ENCODE data around the gene AKNA.
"Not testable (repeated sequence)": the region's sequence is repeated elsewhere in the genome, so short reads cannot be mapped to it uniquely, and the experiment has no call there.

The AKNA gene

GRCh38 chr9:114328937-114329624, 58.7 kb downstream of the AKNA start:
- peaks cover 15% of the 10 kb centered on the region for H3K4me1 Mint-ChIP-seq (ENCODE audit: low read depth)
- not testable (repeated sequence) for H3K9me3 Mint-ChIP-seq; H3K4me3 Mint-ChIP-seq; H3K36me3 Mint-ChIP-seq (ENCODE audit: low read depth); DNase-seq; H3K27ac Mint-ChIP-seq; H3K27me3 Mint-ChIP-seq

- not testable (repeated sequence) for H3K27ac Mint-ChIP-seq; DNase-seq; H3K36me3 Mint-ChIP-seq (ENCODE audit: low read depth); H3K9me3 Mint-ChIP-seq; H3K27me3 Mint-ChIP-seq; H3K4me3 Mint-ChIP-seq
- peaks cover 15% of the 10 kb centered on the region for H3K4me1 Mint-ChIP-seq (ENCODE audit: low read depth)
Observed at GRCh38 chr9:114328357-114328820, 59.4 kb downstream of the AKNA start.

GRCh38 chr9:114327749-114328148, 60.0 kb downstream of the AKNA start:
- Mint-ChIP-seq H3K4me1 (ENCODE audit: low read depth) (peaks cover 15% of the 10 kb centered on the region), H3K9me3 (no peaks in the 10 kb centered on the region), H3K4me3 (no peak overlapping the region), H3K36me3 (ENCODE audit: low read depth) (no peaks in the 10 kb centered on the region), H3K27ac (no peak overlapping the region), H3K27me3 (no peaks in the 10 kb centered on the region)
- DNase-seq, result no peak

- H3K27ac Mint-ChIP-seq; DNase-seq; H3K9me3 Mint-ChIP-seq; H3K27me3 Mint-ChIP-seq; H3K4me3 Mint-ChIP-seq; H3K36me3 Mint-ChIP-seq (ENCODE audit: low read depth): not testable (repeated sequence)
- H3K4me1 Mint-ChIP-seq (ENCODE audit: low read depth), result peaks cover 12% of the 10 kb centered on the region
Observed at GRCh38 chr9:114325684-114326254, 62.0 kb downstream of the AKNA start.

GRCh38 chr9:114324965-114325364, 62.8 kb downstream of the AKNA start:
- H3K27ac Mint-ChIP-seq; DNase-seq; H3K4me1 Mint-ChIP-seq (ENCODE audit: low read depth); H3K4me3 Mint-ChIP-seq; H3K9me3 Mint-ChIP-seq; H3K36me3 Mint-ChIP-seq (ENCODE audit: low read depth); H3K27me3 Mint-ChIP-seq: not testable (repeated sequence)

- Mint-ChIP-seq H3K27ac (no peak overlapping the region), H3K4me3 (no peak overlapping the region), H3K4me1 (ENCODE audit: low read depth) (peaks cover 9% of the 10 kb centered on the region)
Observed at GRCh38 chr9:114324492-114324891, 63.3 kb downstream of the AKNA start.

GRCh38 chr9:114323849-114324248, 63.9 kb downstream of the AKNA start:
- H3K9me3 Mint-ChIP-seq; H3K4me3 Mint-ChIP-seq; H3K27ac Mint-ChIP-seq; H3K4me1 Mint-ChIP-seq (ENCODE audit: low read depth); H3K36me3 Mint-ChIP-seq (ENCODE audit: low read depth); H3K27me3 Mint-ChIP-seq; DNase-seq: not testable (repeated sequence)

More at GRCh38 chr9:114324492-114324891, 63.3 kb downstream of the AKNA start:
- Mint-ChIP-seq H3K9me3 (no peaks in the 10 kb centered on the region), H3K27me3 (no peaks in the 10 kb centered on the region), H3K36me3 (ENCODE audit: low read depth) (no peaks in the 10 kb centered on the region)
- DNase-seq, result no peak

GRCh38 chr9:114322831-114323531, 64.8 kb downstream of the AKNA start, which contains the start of gene ORM1:
Gene ORM1, plus strand, starts transcription at chr9:114323098. Its CDS starts 36 bp downstream, at chr9:114323134.
- not testable (repeated sequence) for DNase-seq

GRCh38 chr9:114322160-114322818, 65.5 kb downstream of the AKNA start:
- Mint-ChIP-seq H3K27me3 (peaks cover 11% of the 10 kb centered on the region), H3K4me1 (ENCODE audit: low read depth) (peaks cover 10% of the 10 kb centered on the region)
- not testable (repeated sequence) for H3K4me3 Mint-ChIP-seq; DNase-seq; H3K9me3 Mint-ChIP-seq; H3K27ac Mint-ChIP-seq; H3K36me3 Mint-ChIP-seq (ENCODE audit: low read depth)

More at GRCh38 chr9:114322831-114323531, 64.8 kb downstream of the AKNA start, which contains the start of gene ORM1:
- H3K4me3 Mint-ChIP-seq; H3K27me3 Mint-ChIP-seq; H3K36me3 Mint-ChIP-seq (ENCODE audit: low read depth); H3K27ac Mint-ChIP-seq; H3K9me3 Mint-ChIP-seq; H3K4me1 Mint-ChIP-seq (ENCODE audit: low read depth): not testable (repeated sequence)

- no peak for DNase-seq
- Mint-ChIP-seq H3K4me1 (ENCODE audit: low read depth) (peaks cover 10% of the 10 kb centered on the region), H3K4me3 (no peak overlapping the region), H3K27me3 (peaks cover 11% of the 10 kb centered on the region), H3K27ac (peak overlapping the region; percentile 55), H3K9me3 (no peaks in the 10 kb centered on the region), H3K36me3 (ENCODE audit: low read depth) (no peaks in the 10 kb centered on the region)
Observed at GRCh38 chr9:114321759-114322158, 66.0 kb downstream of the AKNA start.

GRCh38 chr9:114320710-114321109, 67.1 kb downstream of the AKNA start:
- not testable (repeated sequence) for H3K27ac Mint-ChIP-seq; H3K4me3 Mint-ChIP-seq; H3K36me3 Mint-ChIP-seq (ENCODE audit: low read depth); H3K9me3 Mint-ChIP-seq
- peak; percentile 15 for DNase-seq
- Mint-ChIP-seq H3K4me1 (ENCODE audit: low read depth) (peaks cover 10% of the 10 kb centered on the region), H3K27me3 (peaks cover 11% of the 10 kb centered on the region)

GRCh38 chr9:114319147-114319546, 68.6 kb downstream of the AKNA start:
- Mint-ChIP-seq H3K27ac (no peak overlapping the region), H3K36me3 (ENCODE audit: low read depth) (no peaks in the 10 kb centered on the region), H3K4me3 (no peak overlapping the region), H3K27me3 (peaks cover 11% of the 10 kb centered on the region), H3K9me3 (no peaks in the 10 kb centered on the region), H3K4me1 (ENCODE audit: low read depth) (peaks cover 10% of the 10 kb centered on the region)
- DNase-seq, result peak; percentile 2

GRCh38 chr9:114318416-114318815, 69.4 kb downstream of the AKNA start:
- peak; percentile 3 for DNase-seq
- H3K27ac Mint-ChIP-seq, result no peak overlapping the region

GRCh38 chr9:114317665-114318357, 70.0 kb downstream of the AKNA start:
- H3K36me3 Mint-ChIP-seq (ENCODE audit: low read depth), result no peaks in the 10 kb centered on the region
- peak; percentile 12 for DNase-seq
- H3K27me3 Mint-ChIP-seq, result peaks cover 11% of the 10 kb centered on the region
- peak overlapping the region; percentile 52 for H3K27ac Mint-ChIP-seq
- H3K9me3 Mint-ChIP-seq, result no peaks in the 10 kb centered on the region
- H3K4me3 Mint-ChIP-seq, result no peak overlapping the region
- H3K4me1 Mint-ChIP-seq (ENCODE audit: low read depth), result peaks cover 10% of the 10 kb centered on the region

More at GRCh38 chr9:114318416-114318815, 69.4 kb downstream of the AKNA start:
- H3K4me1 Mint-ChIP-seq (ENCODE audit: low read depth), result peaks cover 10% of the 10 kb centered on the region
- no peaks in the 10 kb centered on the region for H3K9me3 Mint-ChIP-seq
- no peaks in the 10 kb centered on the region for H3K36me3 Mint-ChIP-seq (ENCODE audit: low read depth)
- H3K4me3 Mint-ChIP-seq, result no peak overlapping the region
- peaks cover 11% of the 10 kb centered on the region for H3K27me3 Mint-ChIP-seq
